Gastroesophageal sphincter (tissue), 3 donors: ENCODE measurements around the gene SCN7A.

ENCODE experiments used
- CTCF ChIP-seq, 4 experiments: fragments of 200-600 bp in 2 of 4; fragments of 450-650 bp in 2 of 4; sonication (generic) in 1 of 4; IDR thresholded peaks; one replicate each; pipeline ENCODE4 v1.5.1; 2017 to 2019; ENCODE audit warnings: antibody characterized with exemption in 4 of 4, mild to moderate bottlenecking in 2 of 4, moderate library complexity in 2 of 4
- EP300 ChIP-seq: sonication (generic); formaldehyde crosslinking; IDR thresholded peaks from one replicate; pipeline ENCODE4 v1.6.1; 2017; ENCODE audit warnings: antibody characterized with exemption, mild to moderate bottlenecking
- POLR2A ChIP-seq, 2 donors: fragments of 450-650 bp; IDR thresholded peaks; one replicate each; pipeline ENCODE4 v1.6.1; 2017; ENCODE audit warnings: antibody characterized with exemption in 2 of 2, mild to moderate bottlenecking in 2 of 2, moderate library complexity in 1 of 2
- POLR2AphosphoS5 ChIP-seq: sonication (generic); formaldehyde crosslinking; IDR thresholded peaks from one replicate; pipeline ENCODE4 v1.6.1; 2017; ENCODE audit warnings: antibody characterized with exemption

DNA sequence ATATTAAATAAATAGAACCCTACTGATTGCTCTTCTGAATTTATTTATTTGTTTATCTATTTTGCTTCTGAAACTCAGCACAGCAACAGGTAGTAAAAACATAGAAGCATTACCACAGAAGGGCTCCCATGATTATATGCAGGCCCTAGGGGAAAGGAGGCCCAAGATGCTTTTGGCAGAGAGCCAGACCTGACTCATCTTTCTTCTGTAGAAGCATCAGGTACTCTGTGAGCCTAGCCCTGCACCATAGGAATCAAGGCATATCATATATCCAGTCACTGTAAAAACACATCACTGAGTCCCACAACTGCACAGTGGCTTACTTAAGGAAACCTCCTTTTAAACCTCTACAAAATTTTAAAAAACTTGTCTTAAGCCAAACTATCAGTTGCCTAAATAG lies 120.1 kb downstream of the SCN7A start:
- TF ChIP-seq POLR2A (IDR thresholded peaks at IDR 0.05): no peak
- no peak for TF ChIP-seq CTCF (IDR thresholded peaks at IDR 0.05)
- no peak for TF ChIP-seq POLR2AphosphoS5
- TF ChIP-seq EP300: no peak
